ENCODE measurements around the gene NELL2.

- no peak for TF ChIP-seq CTCF (conservative IDR thresholded peaks at IDR 0.05; ENCODE audit: low read depth, low read length)
- TF ChIP-seq EZH2 (IDR thresholded peaks at IDR 0.05; ENCODE audit: low read length, unreplicated experiment) = no peak
These were observed 293.6 kb downstream of the NELL2 start for GRCh38 chr12:44582521-44582920.
